ENCODE data around the gene BRD4.

The BRD4 gene

DNA sequence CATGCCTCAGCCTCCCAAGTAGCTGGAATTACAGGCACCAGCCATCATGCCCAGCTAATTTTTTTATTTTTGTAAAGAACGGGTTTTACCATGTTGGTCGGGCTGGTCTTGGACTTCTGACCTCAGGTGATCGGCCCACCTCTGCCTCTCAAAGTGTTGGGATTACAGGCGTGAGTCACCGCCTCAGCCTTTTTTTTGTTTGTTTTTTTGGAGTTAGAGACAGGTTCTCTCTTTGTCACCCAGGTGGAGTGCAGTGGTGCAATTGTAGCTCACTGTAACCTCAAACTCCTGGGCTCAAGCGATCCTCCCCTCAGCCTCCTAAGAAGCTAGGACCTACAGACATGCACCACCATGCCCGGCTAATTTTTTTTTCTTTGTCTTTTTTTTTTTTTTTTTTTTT, 116.0 kb downstream of the BRD4 start:
- TF ChIP-seq CTCF (IDR thresholded peaks at IDR 0.05; ENCODE audit: low read depth, low read length) = no peak
- no peak overlapping the region for H3K4me3 ChIP-seq (ENCODE audit: low read depth, low read length)

DNA sequence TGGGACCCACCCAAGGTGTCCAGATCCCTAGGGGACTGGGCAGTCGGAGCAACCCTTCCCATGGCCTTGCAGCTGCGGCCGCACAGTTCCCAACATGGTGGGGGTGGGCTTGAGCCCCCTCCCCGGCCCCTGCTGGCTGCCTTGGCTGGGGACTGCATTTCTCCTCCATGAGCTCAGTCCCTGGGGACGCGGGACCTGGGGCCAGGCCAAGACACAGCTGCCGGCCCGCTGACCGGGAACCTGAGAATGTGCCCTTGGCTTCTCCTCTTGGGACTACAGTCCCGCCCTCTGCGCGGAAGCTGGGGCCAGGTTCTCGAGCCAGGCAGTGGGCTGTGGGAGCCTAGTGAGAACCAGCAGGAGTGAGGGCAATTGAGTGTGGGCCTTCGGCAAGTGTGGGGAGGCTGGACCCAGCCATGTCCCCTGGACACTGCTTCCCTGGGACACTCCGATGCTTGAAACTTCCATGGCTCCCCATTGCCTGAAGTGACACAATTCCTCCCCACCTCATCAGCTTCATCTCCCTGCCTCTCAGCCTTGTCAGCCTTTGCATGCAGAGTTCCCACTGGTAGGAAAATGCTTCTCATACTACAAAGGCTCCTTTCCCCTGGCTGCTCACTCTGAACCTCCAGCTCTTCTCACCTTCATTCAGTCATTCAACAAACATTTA, 118.5 kb downstream of the BRD4 start:
- no peak overlapping the region for H3K4me3 ChIP-seq (ENCODE audit: low read depth, low read length)
- TF ChIP-seq CTCF (IDR thresholded peaks at IDR 0.05; ENCODE audit: low read depth, low read length) = no peak

- TF ChIP-seq CTCF (IDR thresholded peaks at IDR 0.05; ENCODE audit: low read depth, low read length) = no peak
- H3K4me3 ChIP-seq (ENCODE audit: low read depth, low read length) = no peak overlapping the region
Observed at GRCh38 chr19:15212711-15213110, 119.6 kb downstream of the BRD4 start.

DNA sequence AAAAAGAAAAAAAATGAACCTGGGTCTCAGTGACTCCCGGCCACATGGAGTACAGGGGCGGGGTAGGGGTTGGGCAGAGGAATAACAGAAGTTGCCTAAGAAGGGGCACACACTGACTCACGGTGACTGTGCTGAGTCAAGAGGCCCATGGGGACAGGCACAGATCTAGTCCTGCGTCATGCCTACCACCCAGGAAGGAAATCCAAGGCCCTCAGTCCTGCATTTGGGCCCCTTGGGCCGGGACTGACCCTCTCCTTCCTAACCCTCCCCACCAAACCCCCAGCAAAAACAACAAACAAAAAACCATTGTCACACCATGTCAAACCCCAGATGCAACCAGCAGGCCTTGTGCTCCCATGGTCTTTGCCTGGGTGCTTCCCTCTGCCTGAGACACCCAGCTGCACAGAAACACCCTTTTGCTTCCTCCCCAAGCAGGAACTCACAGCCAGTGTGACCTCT, 122.0 kb downstream of the BRD4 start:
- no peak for TF ChIP-seq CTCF (IDR thresholded peaks at IDR 0.05; ENCODE audit: low read depth, low read length)
- H3K4me3 ChIP-seq (ENCODE audit: low read depth, low read length) = no peak overlapping the region

GRCh38 chr19:15201374-15202023, 130.8 kb downstream of the BRD4 start:
- no peak for TF ChIP-seq CTCF (IDR thresholded peaks at IDR 0.05; ENCODE audit: low read depth, low read length)
- no peak overlapping the region; the same call in 1 of the 2 replicates for H3K4me3 ChIP-seq (ENCODE audit: low read depth, low read length)

DNA sequence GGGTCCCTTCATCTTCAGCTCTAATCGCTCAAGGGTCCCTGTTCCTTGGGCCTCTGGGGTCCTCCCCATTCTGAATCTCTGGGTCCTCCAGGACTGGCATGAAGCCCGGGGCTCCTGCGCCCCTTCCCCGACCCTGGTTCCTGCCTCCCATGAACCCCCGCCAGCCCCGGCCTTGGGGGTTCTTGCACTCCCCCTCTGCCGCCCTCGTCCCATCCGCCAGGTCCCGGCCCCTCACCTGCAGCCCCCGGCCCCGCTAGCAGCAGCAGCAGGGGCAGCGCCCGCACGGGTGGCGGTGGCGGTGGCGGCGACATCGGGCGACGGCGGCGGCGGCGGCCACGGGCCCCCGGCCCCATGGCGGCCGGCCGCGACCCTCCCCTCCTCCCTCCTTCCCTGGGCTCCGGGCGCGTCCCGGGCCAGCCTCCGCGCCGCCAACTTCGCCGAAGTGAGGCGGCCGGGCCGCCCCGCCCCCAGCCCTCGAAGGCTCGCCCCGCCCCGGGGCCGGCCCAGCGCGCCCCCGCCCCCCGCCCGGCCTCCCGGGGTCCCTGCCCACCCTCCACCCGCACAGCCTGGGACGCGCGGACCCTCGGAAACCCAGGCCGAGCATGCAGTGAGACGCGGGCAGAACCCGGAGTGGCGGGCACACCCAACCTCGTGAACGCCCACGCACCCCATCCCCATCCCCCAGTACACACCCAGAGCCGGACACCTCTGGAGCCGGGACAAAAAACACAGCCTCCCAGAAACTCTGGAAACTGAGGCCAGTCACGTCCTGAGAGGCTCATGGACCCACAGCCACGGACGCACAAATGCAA, 131.6 kb downstream of the BRD4 start, which contains the start of gene NOTCH3:
Gene NOTCH3, minus strand, starts transcription at position 443 of the 812 bp plus-strand sequence. Its CDS starts 90 bp downstream, at position 353.
- TF ChIP-seq CTCF (IDR thresholded peaks at IDR 0.05; ENCODE audit: low read depth, low read length) = no peak
- H3K4me3 ChIP-seq (ENCODE audit: low read depth, low read length) = peak within 1 kb of the TSS; percentile 70

Measured in WI38 (cell line).